Lung (tissue), 12 donors: Measurements from ENCODE around the gene SLC39A7. TPM values are rescaled to one million over a fixed set of nuclear protein-coding genes. Genes with fewer than 3 reads are reported as not detected.

ENCODE experiments used
- ATAC-seq: fragments of 200-7000 bp; cut with Tn5 transposase; one replicate; pipeline ENCODE4 v1.9.1; 2020; ENCODE audit warnings: moderate number of reproducible peaks; ENCODE audit not compliant: insufficient read depth, low FRiP score
- DNase-seq, 3 donors: peaks; one replicate each; pipeline ENCODE4 v3.0.0-alpha.2; 2013 to 2017
- H3K27ac ChIP-seq, 2 donors: one replicate each; pipeline ENCODE4 v1.5.1; 2013; ENCODE audit warnings: mild to moderate bottlenecking in 2 of 2, moderate library complexity in 2 of 2, control low read depth in 1 of 2, inconsistent platforms in 1 of 2, low read depth in 1 of 2, low read length in 1 of 2
- H3K27me3 ChIP-seq, 3 donors: one replicate each; pipeline ENCODE4 v1.5.1; 2013; ENCODE audit warnings: low read length in 2 of 3; ENCODE audit not compliant: control insufficient read depth in 3 of 3, insufficient read depth in 3 of 3
- H3K36me3 ChIP-seq, 4 donors: one replicate each; pipeline ENCODE4 v1.5.1; 2013; ENCODE audit warnings: low read length in 4 of 4, mild to moderate bottlenecking in 1 of 4, moderate library complexity in 1 of 4; ENCODE audit not compliant: control insufficient read depth in 4 of 4, insufficient read depth in 4 of 4
- H3K4me1 ChIP-seq, 5 donors: one replicate each; pipeline ENCODE4 v1.5.1; 2013; ENCODE audit warnings: low read length in 5 of 5, mild to moderate bottlenecking in 2 of 5, moderate library complexity in 1 of 5; ENCODE audit not compliant: control insufficient read depth in 5 of 5, insufficient read depth in 5 of 5
- H3K4me3 ChIP-seq: one replicate; pipeline ENCODE4 v1.5.1; 2013; ENCODE audit warnings: mild to moderate bottlenecking, control low read depth, moderate library complexity
- H3K9ac ChIP-seq, 2 donors: one replicate each; pipeline ENCODE4 v1.5.1; 2013; ENCODE audit warnings: low read length in 2 of 2, control low read depth in 1 of 2; ENCODE audit not compliant: insufficient read depth in 1 of 2
- H3K9me3 ChIP-seq, 4 donors: one replicate each; pipeline ENCODE4 v1.5.1; 2013; ENCODE audit warnings: low read length in 3 of 4, mild to moderate bottlenecking in 1 of 4, moderate library complexity in 1 of 4; ENCODE audit not compliant: control insufficient read depth in 4 of 4, insufficient read depth in 3 of 4
- whole genome bisulfite sequencing, 2 donors: extraction: QIAGEN DNeasy Blood & Tissue Kit; methylation state at CpG; one replicate each; pipeline ENCODE4 v1.1.7; 2013; 5-methylcytosine and 5-hydroxymethylcytosine counted together
- polyA plus RNA-seq, 2 donors: library from polyadenylated mRNA; stranded (reverse); fragments of 200-250 nt; gene quantifications; one replicate each; pipeline ENCODE4 v1.2.1, GENCODE V29; 2013
- total RNA-seq, 2 donors: library from RNA; depleted of rRNA in 1 of 2; stranded (reverse); fragments of >200 nt in 1 of 2; gene quantifications; one replicate each; pipeline ENCODE4 v1.2.1, GENCODE V29; 2014 to 2021
- TF ChIP-seq, protein P1 (sequence below): IDR thresholded peaks from 2 replicates; pipeline ENCODE4 v1.5.1; 2012; ENCODE audit warnings: mild to moderate bottlenecking; ENCODE audit errors: control extremely low read depth, extremely low read depth
- donor health status: control.
- donor health status: control.
- donor health status: Bipolar disorder and iron deficiency.
- donor health status: healthy.
- donor health status: DM: yes; HTN: yes; CAD: no.

The SLC39A7 gene
- total and polyA plus RNA-seq, 4 donors = 53.6 to 164 (median 100) TPM

DNA sequence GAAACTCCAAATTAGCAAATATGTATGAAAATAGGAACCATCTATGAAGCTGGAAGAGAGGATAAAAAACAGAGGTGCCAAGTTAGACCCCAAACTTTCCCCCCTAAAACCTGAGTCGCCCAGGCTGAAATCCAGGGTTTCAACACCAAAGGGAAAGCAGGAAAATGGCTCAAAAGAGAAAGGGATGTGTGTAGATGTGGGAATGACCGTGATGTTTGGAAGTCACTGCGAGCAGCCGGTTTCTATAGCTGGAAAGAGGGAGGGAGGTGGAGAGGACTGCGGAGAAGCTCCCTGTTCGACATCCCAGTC, 12.1 kb downstream of the SLC39A7 start:
- no peak overlapping the region for H3K4me3 ChIP-seq
- DNase-seq (no peak), ATAC-seq (no peak)
- peaks cover 3 to 34% (median 9%) of the 10 kb centered on the region in 5 donors for H3K4me1 ChIP-seq
- peaks cover 0 to 17% (median 6%) of the 10 kb centered on the region in 4 donors for H3K36me3 ChIP-seq
- WGBS, 2 donors = 6 to 10% methylated on average over 6 of the region's 6 CpGs
- no peak overlapping the region for H3K27ac ChIP-seq
- no peaks in the 10 kb centered on the region for H3K9me3 ChIP-seq
- H3K27me3 ChIP-seq = no peaks in the 10 kb centered on the region
- TF ChIP-seq, protein P1, sequence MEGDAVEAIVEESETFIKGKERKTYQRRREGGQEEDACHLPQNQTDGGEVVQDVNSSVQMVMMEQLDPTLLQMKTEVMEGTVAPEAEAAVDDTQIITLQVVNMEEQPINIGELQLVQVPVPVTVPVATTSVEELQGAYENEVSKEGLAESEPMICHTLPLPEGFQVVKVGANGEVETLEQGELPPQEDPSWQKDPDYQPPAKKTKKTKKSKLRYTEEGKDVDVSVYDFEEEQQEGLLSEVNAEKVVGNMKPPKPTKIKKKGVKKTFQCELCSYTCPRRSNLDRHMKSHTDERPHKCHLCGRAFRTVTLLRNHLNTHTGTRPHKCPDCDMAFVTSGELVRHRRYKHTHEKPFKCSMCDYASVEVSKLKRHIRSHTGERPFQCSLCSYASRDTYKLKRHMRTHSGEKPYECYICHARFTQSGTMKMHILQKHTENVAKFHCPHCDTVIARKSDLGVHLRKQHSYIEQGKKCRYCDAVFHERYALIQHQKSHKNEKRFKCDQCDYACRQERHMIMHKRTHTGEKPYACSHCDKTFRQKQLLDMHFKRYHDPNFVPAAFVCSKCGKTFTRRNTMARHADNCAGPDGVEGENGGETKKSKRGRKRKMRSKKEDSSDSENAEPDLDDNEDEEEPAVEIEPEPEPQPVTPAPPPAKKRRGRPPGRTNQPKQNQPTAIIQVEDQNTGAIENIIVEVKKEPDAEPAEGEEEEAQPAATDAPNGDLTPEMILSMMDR = no peak
- H3K9ac ChIP-seq = peak overlapping the region in 1 of 2 donors; percentile 50

DNA sequence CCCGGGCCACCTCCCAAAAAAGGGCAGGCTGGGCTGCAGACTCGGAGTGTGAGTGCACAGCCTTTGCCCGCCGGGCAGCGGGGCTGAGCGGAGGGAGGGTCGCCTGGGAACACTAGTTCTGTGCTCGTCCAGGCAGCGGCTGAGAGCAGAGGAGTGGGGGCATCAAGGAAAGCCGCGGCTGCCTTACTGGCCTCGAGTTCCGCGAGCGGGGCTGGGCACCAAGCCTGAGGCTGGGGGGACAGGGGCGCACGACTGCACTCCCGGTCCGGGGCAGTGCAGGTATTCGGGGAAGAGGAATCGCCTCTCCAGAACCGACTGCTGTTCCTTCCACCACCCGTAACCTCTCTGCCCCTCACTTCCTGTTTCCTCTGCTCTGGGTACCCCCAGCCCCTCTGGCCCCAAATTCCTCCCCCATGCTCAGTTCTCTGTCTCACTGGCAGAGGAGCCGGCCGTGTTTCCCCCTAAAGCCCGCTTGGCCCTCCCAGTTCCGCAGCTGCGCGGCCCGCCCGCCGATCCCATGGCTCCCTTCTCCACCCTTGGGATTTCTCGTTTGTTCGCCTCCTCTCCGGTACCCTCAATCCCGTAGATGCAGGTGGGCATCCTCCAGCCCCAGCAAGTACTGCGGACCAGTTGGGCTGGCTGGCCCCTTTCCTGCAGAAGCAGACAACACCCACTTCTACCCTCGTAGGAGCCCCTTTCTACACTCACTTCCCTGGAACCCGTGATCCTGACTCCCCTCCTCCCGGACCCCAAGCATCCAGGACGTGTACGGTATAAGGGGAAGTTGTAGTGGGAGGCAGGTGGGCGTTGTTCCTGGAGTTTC, 12.7 kb downstream of the SLC39A7 start:
- no peak overlapping the region for H3K27ac ChIP-seq
- WGBS, 2 donors = 1% methylated on average over 38 to 43 of the region's 43 CpGs
- DNase-seq (peak in 2 of 3 donors; percentile 48 to 50), ATAC-seq (peak; percentile 35)
- peaks cover 3 to 34% (median 9%) of the 10 kb centered on the region in 5 donors for H3K4me1 ChIP-seq
- H3K36me3 ChIP-seq = peaks cover 0 to 17% (median 6%) of the 10 kb centered on the region in 4 donors
- H3K9ac ChIP-seq = peak overlapping the region in 1 of 2 donors; percentile 50
- H3K27me3 ChIP-seq = no peaks in the 10 kb centered on the region
- TF ChIP-seq, protein P1 = no peak
- H3K9me3 ChIP-seq = no peaks in the 10 kb centered on the region
- H3K4me3 ChIP-seq = no peak overlapping the region

DNA sequence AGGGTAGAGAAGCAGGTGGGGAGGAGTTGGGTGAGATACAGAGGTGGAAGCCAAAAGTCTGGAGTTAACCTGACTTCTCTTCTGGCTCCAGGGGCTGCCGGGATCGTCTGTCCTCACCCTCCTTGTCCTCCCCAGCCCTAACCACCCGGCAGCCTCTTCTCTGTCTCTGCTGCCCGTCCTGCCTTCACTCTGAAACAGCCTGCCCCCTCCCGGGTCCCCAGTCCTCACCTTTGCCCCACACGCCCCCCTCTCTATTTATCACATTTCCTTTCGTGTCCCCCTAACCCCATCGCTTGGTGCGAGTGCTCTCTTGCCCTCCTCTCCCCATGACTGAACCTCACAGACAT, 13.3 kb downstream of the SLC39A7 start:
- Histone ChIP-seq H3K36me3 (peaks cover 0 to 17% (median 6%) of the 10 kb centered on the region in 4 donors), H3K9me3 (no peaks in the 10 kb centered on the region), H3K4me3 (no peak overlapping the region), H3K27ac (no peak overlapping the region), H3K4me1 (peaks cover 3 to 31% (median 9%) of the 10 kb centered on the region in 5 donors), H3K9ac (no peak overlapping the region), H3K27me3 (no peaks in the 10 kb centered on the region)
- WGBS, 2 donors = 19 to 25% methylated on average over 7 to 9 of the region's 9 CpGs
- no peak for DNase-seq
- no peak for ATAC-seq
- TF ChIP-seq, protein P1 = no peak
